Prostate gland (tissue), 2 donors: ENCODE results near the gene TGM2. TPM values are rescaled to one million over a fixed set of nuclear protein-coding genes. Genes with fewer than 3 reads are reported as not detected.

Experiments
- DNase-seq: peaks from one replicate; pipeline ENCODE4 v3.0.0-alpha.2; 2019; ENCODE audit warnings: low spot score
- H3K27ac ChIP-seq, 2 donors: fragments of 200-600 bp; sonication (generic); 2 replicates each; pipeline ENCODE4 v1.5.1; 2017 to 2019
- H3K27me3 ChIP-seq: fragments of 200-600 bp; sonication (generic); replicated peaks from 2 replicates; pipeline ENCODE4 v1.5.1; 2019; ENCODE audit not compliant: insufficient read depth
- H3K36me3 ChIP-seq, 2 donors: fragments of 200-600 bp; sonication (generic); 1 replicate in 1 of 2; 2 replicates in 1 of 2; pipeline versions ENCODE4 v1.5.1 to v1.8.1; 2017 to 2019
- H3K4me1 ChIP-seq: fragments of 200-600 bp; sonication (generic); replicated peaks from 2 replicates; pipeline ENCODE4 v1.5.1; 2019
- H3K4me3 ChIP-seq, 2 donors: fragments of 200-600 bp; sonication (generic); 2 replicates each; pipeline ENCODE4 v1.5.1; 2017 to 2019
- H3K9me3 ChIP-seq: fragments of 200-600 bp; sonication (generic); 2 replicates; pipeline ENCODE4 v1.5.1; 2017
- CTCF ChIP-seq, 4 experiments: fragments of 200-600 bp in 2 of 4; fragments of 450-650 bp in 2 of 4; sonication (generic) in 2 of 4; IDR thresholded peaks; 1 replicate in 3 of 4; 2 replicates in 1 of 4; pipeline ENCODE4 v1.5.1; 2016 to 2019; ENCODE audit warnings: antibody characterized with exemption in 4 of 4, mild to moderate bottlenecking in 2 of 4, moderate library complexity in 2 of 4
- POLR2A ChIP-seq: fragments of 450-650 bp; IDR thresholded peaks from one replicate; pipeline ENCODE4 v1.6.1; 2016; ENCODE audit warnings: antibody characterized with exemption, mild to moderate bottlenecking
- POLR2AphosphoS5 ChIP-seq: sonication (generic); formaldehyde crosslinking; IDR thresholded peaks from one replicate; pipeline ENCODE4 v1.6.1; 2017; ENCODE audit warnings: antibody characterized with exemption
- WGBS: methylation state at CpG from one replicate; pipeline ENCODE4 v1.1.5; 2018; 5-methylcytosine and 5-hydroxymethylcytosine counted together
- intact Hi-C: fragments of 100-400 bp; cut with DNase I; formaldehyde crosslinking; loops from one replicate; pipeline ENCODE4 v1.14.2; 2022
- total RNA-seq, 2 donors: library from RNA; depleted of rRNA; stranded (reverse); fragments of >200 nt; gene quantifications; one replicate each; pipeline ENCODE4 v1.1.0, GENCODE V29; 2016

TGM2 gene
- total RNA-seq, 2 donors from 2014 or later = 39.6 to 157 TPM

- H3K9me3 ChIP-seq = no peaks in the 10 kb centered on the region
- H3K36me3 ChIP-seq = no peaks in the 10 kb centered on the region
- no peak overlapping the region for H3K27ac ChIP-seq
- no peak overlapping the region for H3K4me3 ChIP-seq
- DNase-seq = no peak
- TF ChIP-seq POLR2A = no peak
- WGBS = 67% methylated on average over 6 of the region's 6 CpGs
- intact Hi-C loops = no loop called here
- H3K27me3 ChIP-seq = no peaks in the 10 kb centered on the region
- H3K4me1 ChIP-seq = no peaks in the 10 kb centered on the region
These were observed 38.4 kb upstream of the TGM2 start for GRCh38 chr20:38203337-38203980.

- H3K36me3 ChIP-seq = no peaks in the 10 kb centered on the region
- H3K4me1 ChIP-seq = no peaks in the 10 kb centered on the region
- whole genome bisulfite sequencing = 88% methylated on average over 8 of the region's 8 CpGs
- intact Hi-C loops = no loop called here
- no peak for TF ChIP-seq POLR2AphosphoS5
- TF ChIP-seq POLR2A = no peak
- no peak for TF ChIP-seq CTCF (IDR thresholded peaks at IDR 0.05)
- H3K4me3 ChIP-seq = no peak overlapping the region
- H3K27me3 ChIP-seq = no peaks in the 10 kb centered on the region
- H3K9me3 ChIP-seq = no peaks in the 10 kb centered on the region
- no peak overlapping the region for H3K27ac ChIP-seq
- DNase-seq = no peak
These were observed 37.9 kb upstream of the TGM2 start for GRCh38 chr20:38202982-38203293.

GRCh38 chr20:38202153-38202981 lies 37.3 kb upstream of the TGM2 start:
- Histone ChIP-seq H3K36me3 (no peaks in the 10 kb centered on the region), H3K27me3 (no peaks in the 10 kb centered on the region), H3K4me3 (no peak overlapping the region), H3K4me1 (no peaks in the 10 kb centered on the region), H3K27ac (no peak overlapping the region), H3K9me3 (no peaks in the 10 kb centered on the region)
- 84% methylated on average over 12 of the region's 12 CpGs for WGBS
- intact Hi-C loops = no loop called here
- TF ChIP-seq CTCF (IDR thresholded peaks at IDR 0.05) (no peak), POLR2A (no peak), POLR2AphosphoS5 (no peak)
- no peak for DNase-seq

- intact Hi-C loops = no loop called here
- no peak for DNase-seq
- Histone ChIP-seq H3K27me3 (no peaks in the 10 kb centered on the region), H3K4me1 (no peaks in the 10 kb centered on the region), H3K27ac (no peak overlapping the region), H3K9me3 (no peaks in the 10 kb centered on the region), H3K4me3 (no peak overlapping the region), H3K36me3 (no peaks in the 10 kb centered on the region)
- WGBS = 73% methylated on average over 4 of the region's 6 CpGs
- TF ChIP-seq POLR2A (no peak), POLR2AphosphoS5 (no peak), CTCF (IDR thresholded peaks at IDR 0.05) (no peak)
These were observed 36.3 kb upstream of the TGM2 start for GRCh38 chr20:38201356-38201755.

GRCh38 chr20:38200646-38201045 lies 35.6 kb upstream of the TGM2 start:
- no peak overlapping the region for H3K27ac ChIP-seq
- TF ChIP-seq POLR2AphosphoS5 (no peak), POLR2A (no peak), CTCF (IDR thresholded peaks at IDR 0.05) (no peak)
- WGBS = 85% methylated on average over 3 of the region's 3 CpGs
- no peak for DNase-seq
- H3K4me3 ChIP-seq = no peak overlapping the region
- no peaks in the 10 kb centered on the region for H3K27me3 ChIP-seq
- H3K36me3 ChIP-seq = no peaks in the 10 kb centered on the region
- intact Hi-C loops = no loop called here
- H3K9me3 ChIP-seq = no peaks in the 10 kb centered on the region
- no peaks in the 10 kb centered on the region for H3K4me1 ChIP-seq
